Chondrocyte (in vitro differentiated cells): ENCODE measurements around the gene EIF2A. TPM values are rescaled to one million over a fixed set of nuclear protein-coding genes. Genes with fewer than 3 reads are reported as not detected.

Experiments
- DNase-seq: peaks from one replicate; pipeline ENCODE4 v3.0.0; 2021; ENCODE audit warnings: mixed read lengths, low spot score
- H3K27ac Mint-ChIP-seq: one replicate; pipeline ENCODE4 v1.8.0; 2021; ENCODE audit warnings: mild to moderate bottlenecking, moderate library complexity, mixed read lengths; ENCODE audit not compliant: unreplicated experiment
- H3K27me3 Mint-ChIP-seq: 2 replicates; pipeline ENCODE4 v1.8.0; 2021; ENCODE audit warnings: low read depth, mixed read lengths
- H3K36me3 Mint-ChIP-seq: 2 replicates; pipeline ENCODE4 v1.8.0; 2021; ENCODE audit warnings: low read depth, mixed read lengths
- H3K4me1 Mint-ChIP-seq: 2 replicates; pipeline ENCODE4 v1.8.0; 2021; ENCODE audit warnings: low read depth, mild to moderate bottlenecking, mixed read lengths
- H3K4me3 Mint-ChIP-seq: one replicate; pipeline ENCODE4 v1.8.0; 2021; ENCODE audit warnings: mild to moderate bottlenecking, moderate library complexity, mixed read lengths; ENCODE audit not compliant: unreplicated experiment
- H3K9me3 Mint-ChIP-seq: 2 replicates; pipeline ENCODE4 v1.8.0; 2021; ENCODE audit warnings: low read depth, mixed read lengths
- CTCF ChIP-seq: fragments of 200-600 bp; sonication (generic); IDR thresholded peaks from 2 replicates; pipeline ENCODE4 v1.5.0; 2021; ENCODE audit warnings: antibody characterized with exemption, mild to moderate bottlenecking, moderate library complexity
- total RNA-seq: library from RNA; stranded (reverse); gene quantifications from 3 replicates; pipeline ENCODE4 v1.2.1, GENCODE V29; 2021

EIF2A gene
- total RNA-seq, 1 donor from 2014 or later: 48.4 TPM

DNA sequence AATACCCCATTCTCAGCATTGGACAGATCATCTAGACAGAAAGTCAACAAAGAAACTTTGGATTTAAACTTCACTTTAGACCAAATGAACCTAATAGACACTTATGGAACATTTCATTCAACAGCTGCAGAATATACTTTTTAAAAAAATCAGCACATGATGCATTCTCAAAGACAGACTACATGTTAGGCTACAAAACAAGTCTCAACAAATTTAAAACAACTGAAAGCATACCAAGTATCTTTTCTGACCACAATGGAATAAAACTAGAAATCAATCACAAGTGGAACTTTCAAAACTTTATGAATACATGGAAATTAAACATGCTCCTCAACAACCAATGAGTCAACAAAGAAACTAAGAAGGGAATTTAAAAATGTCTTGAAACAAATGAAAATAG is 38.2 kb upstream of the EIF2A start:
- H3K4me3 Mint-ChIP-seq: no peak overlapping the region
- H3K27me3 Mint-ChIP-seq: no peaks in the 10 kb centered on the region
- H3K4me1 Mint-ChIP-seq: no peaks in the 10 kb centered on the region
- H3K27ac Mint-ChIP-seq: no peak overlapping the region
- DNase-seq: no peak
- TF ChIP-seq CTCF: no peak
- peaks cover 10% of the 10 kb centered on the region for H3K9me3 Mint-ChIP-seq
- H3K36me3 Mint-ChIP-seq: peaks cover 3% of the 10 kb centered on the region

DNA sequence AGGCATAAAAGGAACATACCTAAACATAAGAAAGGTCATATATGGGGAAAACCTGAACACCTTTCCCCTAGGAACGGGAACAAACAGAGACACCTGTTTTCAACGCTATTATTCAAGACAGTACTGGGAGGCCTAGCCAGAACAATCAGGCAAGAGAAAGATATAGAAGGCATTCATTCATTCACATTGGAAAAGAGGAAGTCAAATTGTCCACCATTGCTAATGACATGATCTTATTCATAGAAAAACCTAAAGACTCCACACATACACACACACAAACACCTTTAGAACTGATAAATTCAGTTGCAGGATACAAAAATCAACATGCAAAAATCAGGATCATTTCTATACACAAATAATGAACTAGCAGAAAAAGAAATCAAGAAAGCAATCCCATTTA is 36.8 kb upstream of the EIF2A start:
- Mint-ChIP-seq H3K4me1 (no peaks in the 10 kb centered on the region), H3K27me3 (no peaks in the 10 kb centered on the region), H3K36me3 (peaks cover 3% of the 10 kb centered on the region), H3K4me3 (no peak overlapping the region), H3K9me3 (peaks cover 10% of the 10 kb centered on the region), H3K27ac (no peak overlapping the region)
- DNase-seq: no peak
- TF ChIP-seq CTCF: no peak

DNA sequence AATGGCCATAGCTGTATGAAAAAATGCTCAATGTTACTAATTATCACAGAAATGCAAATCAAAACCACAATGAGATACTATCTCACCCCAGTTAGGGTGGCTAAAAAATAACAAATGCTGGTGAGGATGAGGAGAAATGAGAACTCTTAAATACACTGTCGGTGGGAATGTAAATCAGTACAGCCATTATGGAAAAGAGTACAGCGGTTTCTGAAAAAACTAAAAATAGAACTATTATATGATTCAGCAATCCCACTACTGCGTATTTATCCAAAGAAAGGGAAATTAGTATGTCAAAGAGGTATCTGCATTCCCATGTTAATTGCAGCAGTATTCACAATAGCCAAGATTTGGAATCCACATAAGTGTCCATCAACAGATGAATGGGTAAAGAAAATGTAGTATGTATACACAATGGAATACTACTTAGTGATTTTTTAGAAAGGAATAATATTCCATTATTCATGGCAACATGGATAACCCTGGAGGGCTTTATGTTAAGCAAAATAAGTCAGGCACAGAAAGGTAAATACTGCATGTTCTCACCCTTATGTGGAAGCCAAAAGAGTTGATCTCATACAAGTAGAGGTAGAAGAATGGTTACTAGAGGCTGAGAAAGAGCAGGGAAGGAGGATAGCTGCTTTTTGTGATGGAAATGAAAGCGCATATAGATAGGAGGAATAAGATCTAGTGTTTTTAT is 35.3 kb upstream of the EIF2A start:
- TF ChIP-seq CTCF: no peak
- Mint-ChIP-seq H3K4me1 (no peaks in the 10 kb centered on the region), H3K27me3 (no peaks in the 10 kb centered on the region), H3K9me3 (peaks cover 10% of the 10 kb centered on the region), H3K27ac (no peak overlapping the region), H3K4me3 (no peak overlapping the region), H3K36me3 (peaks cover 3% of the 10 kb centered on the region)
- DNase-seq: no peak

DNA sequence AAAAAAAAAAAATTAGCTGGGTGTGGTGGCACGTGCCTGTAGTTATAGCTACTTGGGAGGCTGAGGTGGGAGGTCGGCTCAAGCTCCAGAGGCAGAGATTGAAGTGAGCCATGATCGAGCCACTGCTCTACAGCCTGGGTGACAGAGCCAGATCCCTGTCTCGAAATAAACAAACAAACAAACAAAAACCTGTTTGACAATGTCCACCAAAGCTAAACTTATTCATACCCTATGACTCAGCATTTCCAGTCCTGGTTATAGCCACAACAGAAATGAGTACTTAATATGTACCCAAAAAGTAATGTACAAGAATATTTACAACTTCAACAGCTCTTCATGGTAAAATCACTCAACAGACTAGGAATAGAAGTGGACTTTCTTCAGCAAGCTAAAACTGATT is 31.4 kb upstream of the EIF2A start:
- Mint-ChIP-seq H3K4me3 (no peak overlapping the region), H3K36me3 (no peaks in the 10 kb centered on the region), H3K27ac (no peak overlapping the region), H3K9me3 (peaks cover 8% of the 10 kb centered on the region), H3K4me1 (no peaks in the 10 kb centered on the region), H3K27me3 (no peaks in the 10 kb centered on the region)
- TF ChIP-seq CTCF: no peak
- no peak for DNase-seq

GRCh38 chr3:150519026-150519425 is 27.6 kb upstream of the EIF2A start:
- no peaks in the 10 kb centered on the region for H3K27me3 Mint-ChIP-seq
- no peak overlapping the region for H3K4me3 Mint-ChIP-seq
- no peak overlapping the region for H3K27ac Mint-ChIP-seq
- no peak for DNase-seq
- peaks cover 8% of the 10 kb centered on the region for H3K9me3 Mint-ChIP-seq
- H3K36me3 Mint-ChIP-seq: peaks cover 2% of the 10 kb centered on the region
- no peaks in the 10 kb centered on the region for H3K4me1 Mint-ChIP-seq
- TF ChIP-seq CTCF: no peak
